DLD1 (cell line): ENCODE data around the gene ANKRD31.

Experiments used
- in situ Hi-C: cut with HindIII; loops from 2 replicates; pipeline ENCODE4 v1.10.0; 2017; ENCODE audit warnings: low sequenced_read_pairs

ANKRD31 gene

DNA sequence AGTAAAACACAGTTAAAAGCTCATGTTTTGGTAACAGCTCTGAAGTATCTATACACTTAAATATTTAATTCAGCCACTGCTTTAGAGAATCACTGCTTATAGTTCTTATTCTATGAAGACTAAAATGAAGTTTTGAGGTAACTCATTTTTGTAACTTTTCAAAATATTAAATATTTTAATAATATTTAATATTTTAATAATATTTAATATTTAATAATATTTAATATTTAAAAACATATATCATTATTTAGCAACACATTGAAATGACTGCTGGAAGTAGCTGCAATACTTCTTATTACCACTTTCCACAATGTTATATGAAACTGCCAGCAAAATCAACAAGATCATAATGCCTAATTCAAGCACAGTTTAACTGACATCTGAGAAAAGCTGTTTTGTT, 165.6 kb downstream of the ANKRD31 start:
- in situ Hi-C loops = loop anchor here (25.0 kb wide), 1 partner anchor 91 kb away; no protein-coding TSS in a partner anchor

GRCh38 chr5:75067434-75067833, 169.2 kb downstream of the ANKRD31 start:
- in situ Hi-C loops = loop anchor here (25.0 kb wide), 1 partner anchor 95 kb away; no protein-coding TSS in a partner anchor

DNA sequence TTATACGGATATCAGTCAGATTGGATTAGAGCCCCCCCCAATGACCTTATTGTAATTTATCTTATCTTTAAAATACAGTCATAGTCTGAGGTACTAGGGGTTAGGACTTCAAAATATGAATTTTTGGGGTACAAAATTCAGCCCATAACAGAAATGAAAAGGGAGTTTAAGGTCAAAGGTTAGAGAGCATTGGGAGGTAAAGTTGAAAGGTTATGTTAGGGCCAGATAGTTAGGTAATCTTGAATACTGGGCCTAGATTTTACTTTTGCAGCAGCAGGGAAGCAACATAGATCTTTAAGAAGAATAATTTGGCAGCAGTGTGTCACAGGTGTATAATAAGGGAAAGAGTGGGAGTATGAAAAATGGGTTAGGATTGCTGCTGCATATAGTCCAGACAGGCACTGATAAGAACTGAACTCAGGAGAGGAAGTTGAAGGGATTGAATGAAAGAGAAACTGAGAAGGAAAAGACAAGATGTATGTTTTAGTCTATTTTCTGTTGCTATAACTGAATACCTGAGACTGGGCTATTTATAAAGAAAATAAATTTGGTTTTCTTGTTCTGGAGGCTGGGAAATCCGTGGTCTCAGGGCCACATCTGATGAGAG, 173.7 kb downstream of the ANKRD31 start:
- in situ Hi-C loops = loop anchor here (25.0 kb wide), 1 partner anchor 99 kb away; no protein-coding TSS in a partner anchor

- in situ Hi-C loops = loop anchor here (25.0 kb wide), 1 partner anchor 102 kb away; no protein-coding TSS in a partner anchor
Measured at GRCh38 chr5:75059912-75060545, 176.6 kb downstream of the ANKRD31 start.

DNA sequence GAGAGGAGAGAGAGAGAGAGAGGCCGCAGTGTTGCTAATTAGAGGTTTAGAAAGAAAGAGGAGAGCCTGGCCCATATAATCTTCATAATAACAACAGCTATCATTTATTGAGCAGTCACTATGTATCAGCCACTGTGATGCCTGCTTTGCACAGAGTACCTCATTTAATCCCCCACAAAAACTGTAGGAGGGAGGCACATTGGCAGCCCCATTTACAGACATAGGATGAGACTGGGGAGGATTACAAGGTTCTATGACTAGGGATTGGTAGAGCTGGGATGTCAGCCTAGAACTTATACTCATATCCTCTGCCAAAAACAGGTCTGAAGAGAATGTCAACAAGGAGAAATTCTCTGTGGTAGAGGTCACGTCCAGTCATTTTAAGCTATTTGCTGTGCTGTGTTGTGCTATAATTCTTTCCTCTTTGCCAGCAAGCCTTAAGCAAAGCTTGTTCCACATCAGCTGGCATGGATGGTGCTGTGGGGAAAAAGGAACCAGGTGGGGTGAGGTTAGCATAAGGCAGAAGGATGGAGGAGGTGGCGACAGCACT, 177.6 kb downstream of the ANKRD31 start:
- in situ Hi-C loops = loop anchor here (25.0 kb wide), 1 partner anchor 103 kb away; no protein-coding TSS in a partner anchor

DNA sequence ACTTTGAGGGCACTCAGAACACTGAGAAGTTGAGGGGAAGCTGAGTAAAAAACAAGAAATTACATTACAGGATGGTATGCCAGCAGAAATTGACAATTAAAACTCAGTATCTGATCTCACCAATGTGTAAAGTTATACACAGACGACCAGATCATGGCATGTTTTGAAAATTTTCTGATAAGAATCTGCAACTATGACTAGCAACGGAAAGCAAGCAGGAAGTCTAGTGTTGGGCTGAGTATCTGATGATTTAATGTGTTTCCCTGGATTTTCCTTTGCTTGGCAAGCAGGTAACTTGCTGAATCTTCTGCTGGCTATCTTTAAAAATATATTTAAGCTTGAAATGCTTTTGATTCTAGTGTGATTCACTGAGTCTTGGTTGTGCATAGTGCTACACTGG, 179.1 kb downstream of the ANKRD31 start:
- in situ Hi-C loops = loop anchor here (25.0 kb wide), 1 partner anchor 105 kb away; no protein-coding TSS in a partner anchor

GRCh38 chr5:75055727-75056144, 180.9 kb downstream of the ANKRD31 start:
- in situ Hi-C loops = loop anchor here (25.0 kb wide), 1 partner anchor 107 kb away; no protein-coding TSS in a partner anchor

GRCh38 chr5:75054134-75054930, 182.3 kb downstream of the ANKRD31 start:
- in situ Hi-C loops = loop anchor here (25.0 kb wide), 1 partner anchor 108 kb away; no protein-coding TSS in a partner anchor

DNA sequence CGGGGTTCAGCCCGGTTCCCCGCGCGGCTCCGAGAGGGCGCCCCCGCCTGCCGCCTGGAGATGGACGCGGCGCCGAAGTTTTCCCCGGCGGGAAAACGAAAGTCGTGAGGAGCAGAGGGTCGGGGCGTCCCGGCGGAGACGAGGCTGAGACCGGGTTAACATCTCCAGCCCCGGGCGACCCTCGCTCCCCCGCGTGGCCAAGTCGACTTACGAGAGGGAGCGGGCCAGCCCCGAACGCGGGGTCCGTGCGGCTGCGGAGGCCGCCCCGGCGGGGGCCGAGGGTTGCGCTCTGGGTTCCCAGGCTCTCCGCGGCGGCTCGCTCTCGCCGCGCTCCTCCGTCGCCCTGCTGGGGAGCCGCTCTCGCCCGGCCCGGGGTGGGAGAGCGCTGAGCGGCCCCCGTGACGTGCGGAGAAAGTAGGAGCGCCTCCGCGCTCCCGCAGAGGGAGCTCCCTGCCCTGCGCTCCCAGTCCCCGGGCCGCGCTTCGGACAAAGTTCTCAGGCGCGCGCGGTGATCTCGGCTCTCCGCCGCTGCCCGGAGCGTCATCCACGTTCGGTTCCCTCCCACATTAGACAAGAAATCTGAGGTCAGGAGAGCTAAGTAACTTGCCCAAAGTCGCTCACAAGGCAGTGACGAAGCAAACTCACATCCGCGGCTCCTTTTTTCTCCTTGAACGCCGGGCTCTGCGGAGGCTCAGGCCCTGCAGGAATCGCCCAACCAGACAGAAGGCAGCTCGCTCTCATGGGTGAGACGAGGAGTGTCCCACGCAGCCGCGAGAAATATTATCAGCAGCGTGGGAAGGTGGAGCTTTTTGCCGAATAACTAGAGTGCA, 183.2 kb downstream of the ANKRD31 start:
- in situ Hi-C loops = loop anchor here (25.0 kb wide), 1 partner anchor 109 kb away; no protein-coding TSS in a partner anchor

DNA sequence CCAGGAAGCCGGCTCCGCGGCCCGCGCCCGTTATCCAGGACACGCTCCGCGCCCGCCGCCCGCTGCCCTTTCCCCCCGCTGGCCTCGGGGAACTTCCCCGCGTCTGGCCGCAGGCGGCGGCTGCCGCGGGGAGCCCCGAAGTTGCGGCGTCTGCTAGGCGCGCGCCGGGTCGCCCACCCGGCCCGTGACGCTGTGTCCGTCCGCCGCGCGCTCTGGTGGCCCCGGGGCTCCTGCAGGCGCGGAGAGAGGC, 183.7 kb downstream of the ANKRD31 start:
- in situ Hi-C loops = loop anchor here (25.0 kb wide), 1 partner anchor 109 kb away; no protein-coding TSS in a partner anchor

DNA sequence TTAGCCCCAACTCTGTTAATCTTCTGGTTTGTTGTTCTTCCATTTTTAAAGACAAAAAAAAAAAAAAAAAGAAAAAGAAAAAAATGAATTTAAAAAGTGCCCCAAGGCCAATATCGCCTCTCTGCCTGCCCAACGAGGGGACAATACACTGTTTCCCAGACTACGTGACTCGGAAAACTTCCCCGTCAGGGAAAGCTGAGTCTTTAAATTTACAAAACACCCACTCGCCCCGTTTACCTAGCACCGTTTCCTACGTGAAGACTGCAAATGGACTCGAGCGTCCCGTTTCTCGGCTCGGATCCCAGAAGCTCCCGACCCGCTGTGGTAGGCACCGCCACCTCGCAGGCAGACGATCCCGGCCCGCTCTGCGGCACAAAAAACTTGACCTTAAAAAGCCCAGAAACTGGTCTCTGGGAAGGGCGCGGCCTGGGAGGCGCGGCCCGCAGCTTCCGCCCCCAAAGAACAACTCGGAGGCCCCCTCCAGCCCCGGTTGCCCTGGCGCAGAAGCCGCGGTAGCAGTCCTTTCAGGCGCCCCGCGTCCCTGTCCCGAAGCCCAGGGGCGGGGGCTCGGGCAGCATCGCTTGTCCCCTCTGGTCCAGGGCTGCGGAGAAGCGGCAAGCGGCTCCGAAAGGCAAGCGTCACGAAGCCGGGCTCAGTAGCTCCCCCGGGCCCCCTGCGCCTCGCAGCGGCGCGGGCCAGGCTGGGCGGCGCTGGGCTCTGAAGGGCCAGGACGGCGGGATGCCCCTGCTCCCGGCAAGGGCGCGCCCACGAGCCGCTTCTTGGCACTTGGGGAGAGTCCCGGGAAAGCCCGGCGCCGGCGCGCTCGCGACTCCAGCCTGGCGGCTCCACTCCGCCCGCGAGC, 184.3 kb downstream of the ANKRD31 start, which contains the start of gene GCNT4:
GCNT4 (minus strand) TSS at position 367 of the 862 bp plus-strand sequence. CDS start 22,521 bp downstream, outside the sequence.
- in situ Hi-C loops = loop anchor here (25.0 kb wide), 1 partner anchor 110 kb away; no protein-coding TSS in a partner anchor

GRCh38 chr5:75051217-75051751, 185.4 kb downstream of the ANKRD31 start:
- in situ Hi-C loops = loop anchor here (25.0 kb wide), 1 partner anchor 111 kb away; no protein-coding TSS in a partner anchor

DNA sequence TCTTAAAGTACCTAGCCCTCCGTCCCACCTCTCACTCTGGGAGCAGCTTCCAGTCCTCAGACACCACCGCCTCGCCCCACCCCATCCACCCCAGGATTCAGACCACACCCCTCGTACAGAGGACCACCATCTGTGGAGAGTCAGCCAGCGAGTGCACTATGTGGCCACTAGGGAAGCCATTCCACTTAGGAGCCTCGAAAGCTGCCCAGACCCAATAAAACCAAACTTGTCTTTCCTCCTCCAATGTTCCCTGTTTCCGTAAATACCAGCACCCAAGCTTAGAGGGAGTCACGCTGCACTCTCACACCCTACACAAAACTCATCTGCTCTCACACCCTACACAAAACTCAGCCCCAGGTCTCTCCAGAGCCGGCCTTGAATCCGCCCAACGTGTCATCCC, 186.3 kb downstream of the ANKRD31 start:
- in situ Hi-C loops = loop anchor here (25.0 kb wide), 1 partner anchor 112 kb away; no protein-coding TSS in a partner anchor

DNA sequence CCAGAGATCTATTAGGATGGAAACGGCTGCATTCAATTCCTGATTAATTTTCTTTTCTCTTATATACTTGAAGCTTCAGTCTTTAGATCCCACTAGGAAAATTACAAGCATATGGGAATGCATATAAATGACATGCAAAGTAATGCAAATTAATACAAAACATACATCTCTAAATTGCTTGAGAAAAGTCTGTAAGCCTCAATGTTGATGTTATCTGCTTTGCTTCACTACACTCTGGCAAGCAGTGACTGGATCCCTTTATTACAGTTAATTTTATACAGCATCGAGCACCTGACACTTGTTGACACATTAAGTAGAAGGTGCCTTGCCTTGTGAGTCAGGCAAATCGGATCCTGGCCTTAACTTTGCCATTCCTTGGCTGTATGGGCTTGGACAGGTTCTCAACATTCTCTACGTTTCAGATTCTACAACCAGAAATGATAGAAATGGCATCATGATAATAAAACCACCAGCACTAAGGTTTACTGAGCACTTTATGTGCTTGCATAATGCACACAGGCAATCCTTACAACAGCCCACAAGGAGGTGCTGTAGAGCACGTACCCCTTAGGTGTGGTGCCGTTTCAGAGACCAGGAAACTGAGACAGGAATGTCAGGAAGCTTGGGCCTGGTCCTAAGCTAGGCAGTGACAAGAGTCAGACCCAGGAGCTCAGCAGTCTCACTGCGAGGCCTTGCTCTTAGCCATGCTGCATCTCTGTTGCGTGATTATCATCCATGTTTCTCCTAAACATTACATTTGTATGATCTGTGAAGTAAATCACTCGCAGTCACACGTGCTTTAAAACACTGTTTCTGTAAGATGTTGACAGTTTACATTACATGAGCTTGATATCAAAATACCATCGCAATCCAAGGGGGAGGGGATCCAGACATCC, 187.0 kb downstream of the ANKRD31 start:
- in situ Hi-C loops = loop anchor here (25.0 kb wide), 1 partner anchor 113 kb away; no protein-coding TSS in a partner anchor

GRCh38 chr5:75048457-75048953, 188.2 kb downstream of the ANKRD31 start:
- in situ Hi-C loops = no loop called here

- in situ Hi-C loops = no loop called here
Measured at GRCh38 chr5:75047356-75047755, 189.3 kb downstream of the ANKRD31 start.

- in situ Hi-C loops = no loop called here
Measured at GRCh38 chr5:75046366-75047142, 190.1 kb downstream of the ANKRD31 start.
